ENCODE data around the gene MRGPRD. TPM values are rescaled to one million over a fixed set of nuclear protein-coding genes. Genes with fewer than 3 reads are reported as not detected.

Gene MRGPRD
- total and polyA plus RNA-seq, 2 experiments from 2014 or later, result not detected

DNA sequence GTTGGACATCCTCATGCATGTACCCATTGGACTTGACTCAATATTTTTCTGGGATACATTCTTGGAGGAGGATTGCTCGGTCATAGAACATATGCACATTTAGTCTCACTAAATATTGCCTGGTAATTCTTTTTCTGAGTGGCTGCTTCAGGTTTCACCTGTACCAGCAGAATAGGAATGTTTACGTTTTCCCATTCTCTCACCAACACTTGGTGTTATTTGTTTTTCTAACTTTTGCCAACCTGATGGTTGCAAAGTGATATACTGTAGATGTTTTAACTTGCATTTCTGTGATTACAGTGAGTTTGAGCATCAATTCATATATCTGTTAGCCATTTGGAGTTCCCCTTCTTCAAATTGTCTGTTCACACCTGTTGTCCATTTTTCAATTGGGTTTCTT, 1.3 kb upstream of the MRGPRD start:
- no peak overlapping the region for H3K27ac ChIP-seq (ENCODE audit: low read depth)
- DNase-seq (ENCODE audit: low spot score), result no peak
- Mint-ChIP-seq H3K4me1 (peaks cover 7% of the 10 kb centered on the region), H3K27me3 (ENCODE audit: insufficient read depth, low read depth, poor library complexity) (peaks cover 1% of the 10 kb centered on the region), H3K36me3 (ENCODE audit: low read depth) (no peaks in the 10 kb centered on the region), H3K4me3 (no peak overlapping the region), H3K9me3 (peaks cover 13% of the 10 kb centered on the region), H3K27ac (no peak overlapping the region)
- no peaks in the 10 kb centered on the region for H3K4me1 ChIP-seq (ENCODE audit: insufficient read depth)
- TF ChIP-seq ZNF331 (CRISPR knock-in tag; IDR thresholded peaks at IDR 0.05; ENCODE audit: low read depth), result no peak
- TF ChIP-seq POLR2AphosphoS5 (IDR thresholded peaks at IDR 0.05; ENCODE audit: low read depth), result no peak
- no peak for TF ChIP-seq EZH2 (IDR thresholded peaks at IDR 0.05; ENCODE audit: low read depth, unreplicated experiment)
- no peak for TF ChIP-seq STAT1 (IDR thresholded peaks at IDR 0.05; ENCODE audit: unreplicated experiment)
- TF ChIP-seq CREB1 (CRISPR knock-in tag; IDR thresholded peaks at IDR 0.05; ENCODE audit: low read depth), result no peak
- TF ChIP-seq, protein P1, sequence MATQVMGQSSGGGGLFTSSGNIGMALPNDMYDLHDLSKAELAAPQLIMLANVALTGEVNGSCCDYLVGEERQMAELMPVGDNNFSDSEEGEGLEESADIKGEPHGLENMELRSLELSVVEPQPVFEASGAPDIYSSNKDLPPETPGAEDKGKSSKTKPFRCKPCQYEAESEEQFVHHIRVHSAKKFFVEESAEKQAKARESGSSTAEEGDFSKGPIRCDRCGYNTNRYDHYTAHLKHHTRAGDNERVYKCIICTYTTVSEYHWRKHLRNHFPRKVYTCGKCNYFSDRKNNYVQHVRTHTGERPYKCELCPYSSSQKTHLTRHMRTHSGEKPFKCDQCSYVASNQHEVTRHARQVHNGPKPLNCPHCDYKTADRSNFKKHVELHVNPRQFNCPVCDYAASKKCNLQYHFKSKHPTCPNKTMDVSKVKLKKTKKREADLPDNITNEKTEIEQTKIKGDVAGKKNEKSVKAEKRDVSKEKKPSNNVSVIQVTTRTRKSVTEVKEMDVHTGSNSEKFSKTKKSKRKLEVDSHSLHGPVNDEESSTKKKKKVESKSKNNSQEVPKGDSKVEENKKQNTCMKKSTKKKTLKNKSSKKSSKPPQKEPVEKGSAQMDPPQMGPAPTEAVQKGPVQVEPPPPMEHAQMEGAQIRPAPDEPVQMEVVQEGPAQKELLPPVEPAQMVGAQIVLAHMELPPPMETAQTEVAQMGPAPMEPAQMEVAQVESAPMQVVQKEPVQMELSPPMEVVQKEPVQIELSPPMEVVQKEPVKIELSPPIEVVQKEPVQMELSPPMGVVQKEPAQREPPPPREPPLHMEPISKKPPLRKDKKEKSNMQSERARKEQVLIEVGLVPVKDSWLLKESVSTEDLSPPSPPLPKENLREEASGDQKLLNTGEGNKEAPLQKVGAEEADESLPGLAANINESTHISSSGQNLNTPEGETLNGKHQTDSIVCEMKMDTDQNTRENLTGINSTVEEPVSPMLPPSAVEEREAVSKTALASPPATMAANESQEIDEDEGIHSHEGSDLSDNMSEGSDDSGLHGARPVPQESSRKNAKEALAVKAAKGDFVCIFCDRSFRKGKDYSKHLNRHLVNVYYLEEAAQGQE (IDR thresholded peaks at IDR 0.05; ENCODE audit: unreplicated experiment), result no peak
- no peak for TF ChIP-seq NANOG (IDR thresholded peaks at IDR 0.05; ENCODE audit: borderline replicate concordance)
- TF ChIP-seq, protein P2, sequence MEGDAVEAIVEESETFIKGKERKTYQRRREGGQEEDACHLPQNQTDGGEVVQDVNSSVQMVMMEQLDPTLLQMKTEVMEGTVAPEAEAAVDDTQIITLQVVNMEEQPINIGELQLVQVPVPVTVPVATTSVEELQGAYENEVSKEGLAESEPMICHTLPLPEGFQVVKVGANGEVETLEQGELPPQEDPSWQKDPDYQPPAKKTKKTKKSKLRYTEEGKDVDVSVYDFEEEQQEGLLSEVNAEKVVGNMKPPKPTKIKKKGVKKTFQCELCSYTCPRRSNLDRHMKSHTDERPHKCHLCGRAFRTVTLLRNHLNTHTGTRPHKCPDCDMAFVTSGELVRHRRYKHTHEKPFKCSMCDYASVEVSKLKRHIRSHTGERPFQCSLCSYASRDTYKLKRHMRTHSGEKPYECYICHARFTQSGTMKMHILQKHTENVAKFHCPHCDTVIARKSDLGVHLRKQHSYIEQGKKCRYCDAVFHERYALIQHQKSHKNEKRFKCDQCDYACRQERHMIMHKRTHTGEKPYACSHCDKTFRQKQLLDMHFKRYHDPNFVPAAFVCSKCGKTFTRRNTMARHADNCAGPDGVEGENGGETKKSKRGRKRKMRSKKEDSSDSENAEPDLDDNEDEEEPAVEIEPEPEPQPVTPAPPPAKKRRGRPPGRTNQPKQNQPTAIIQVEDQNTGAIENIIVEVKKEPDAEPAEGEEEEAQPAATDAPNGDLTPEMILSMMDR (conservative IDR thresholded peaks at IDR 0.05; ENCODE audit: low read depth in 2 of 2), result no peak
- TF ChIP-seq, protein P3, sequence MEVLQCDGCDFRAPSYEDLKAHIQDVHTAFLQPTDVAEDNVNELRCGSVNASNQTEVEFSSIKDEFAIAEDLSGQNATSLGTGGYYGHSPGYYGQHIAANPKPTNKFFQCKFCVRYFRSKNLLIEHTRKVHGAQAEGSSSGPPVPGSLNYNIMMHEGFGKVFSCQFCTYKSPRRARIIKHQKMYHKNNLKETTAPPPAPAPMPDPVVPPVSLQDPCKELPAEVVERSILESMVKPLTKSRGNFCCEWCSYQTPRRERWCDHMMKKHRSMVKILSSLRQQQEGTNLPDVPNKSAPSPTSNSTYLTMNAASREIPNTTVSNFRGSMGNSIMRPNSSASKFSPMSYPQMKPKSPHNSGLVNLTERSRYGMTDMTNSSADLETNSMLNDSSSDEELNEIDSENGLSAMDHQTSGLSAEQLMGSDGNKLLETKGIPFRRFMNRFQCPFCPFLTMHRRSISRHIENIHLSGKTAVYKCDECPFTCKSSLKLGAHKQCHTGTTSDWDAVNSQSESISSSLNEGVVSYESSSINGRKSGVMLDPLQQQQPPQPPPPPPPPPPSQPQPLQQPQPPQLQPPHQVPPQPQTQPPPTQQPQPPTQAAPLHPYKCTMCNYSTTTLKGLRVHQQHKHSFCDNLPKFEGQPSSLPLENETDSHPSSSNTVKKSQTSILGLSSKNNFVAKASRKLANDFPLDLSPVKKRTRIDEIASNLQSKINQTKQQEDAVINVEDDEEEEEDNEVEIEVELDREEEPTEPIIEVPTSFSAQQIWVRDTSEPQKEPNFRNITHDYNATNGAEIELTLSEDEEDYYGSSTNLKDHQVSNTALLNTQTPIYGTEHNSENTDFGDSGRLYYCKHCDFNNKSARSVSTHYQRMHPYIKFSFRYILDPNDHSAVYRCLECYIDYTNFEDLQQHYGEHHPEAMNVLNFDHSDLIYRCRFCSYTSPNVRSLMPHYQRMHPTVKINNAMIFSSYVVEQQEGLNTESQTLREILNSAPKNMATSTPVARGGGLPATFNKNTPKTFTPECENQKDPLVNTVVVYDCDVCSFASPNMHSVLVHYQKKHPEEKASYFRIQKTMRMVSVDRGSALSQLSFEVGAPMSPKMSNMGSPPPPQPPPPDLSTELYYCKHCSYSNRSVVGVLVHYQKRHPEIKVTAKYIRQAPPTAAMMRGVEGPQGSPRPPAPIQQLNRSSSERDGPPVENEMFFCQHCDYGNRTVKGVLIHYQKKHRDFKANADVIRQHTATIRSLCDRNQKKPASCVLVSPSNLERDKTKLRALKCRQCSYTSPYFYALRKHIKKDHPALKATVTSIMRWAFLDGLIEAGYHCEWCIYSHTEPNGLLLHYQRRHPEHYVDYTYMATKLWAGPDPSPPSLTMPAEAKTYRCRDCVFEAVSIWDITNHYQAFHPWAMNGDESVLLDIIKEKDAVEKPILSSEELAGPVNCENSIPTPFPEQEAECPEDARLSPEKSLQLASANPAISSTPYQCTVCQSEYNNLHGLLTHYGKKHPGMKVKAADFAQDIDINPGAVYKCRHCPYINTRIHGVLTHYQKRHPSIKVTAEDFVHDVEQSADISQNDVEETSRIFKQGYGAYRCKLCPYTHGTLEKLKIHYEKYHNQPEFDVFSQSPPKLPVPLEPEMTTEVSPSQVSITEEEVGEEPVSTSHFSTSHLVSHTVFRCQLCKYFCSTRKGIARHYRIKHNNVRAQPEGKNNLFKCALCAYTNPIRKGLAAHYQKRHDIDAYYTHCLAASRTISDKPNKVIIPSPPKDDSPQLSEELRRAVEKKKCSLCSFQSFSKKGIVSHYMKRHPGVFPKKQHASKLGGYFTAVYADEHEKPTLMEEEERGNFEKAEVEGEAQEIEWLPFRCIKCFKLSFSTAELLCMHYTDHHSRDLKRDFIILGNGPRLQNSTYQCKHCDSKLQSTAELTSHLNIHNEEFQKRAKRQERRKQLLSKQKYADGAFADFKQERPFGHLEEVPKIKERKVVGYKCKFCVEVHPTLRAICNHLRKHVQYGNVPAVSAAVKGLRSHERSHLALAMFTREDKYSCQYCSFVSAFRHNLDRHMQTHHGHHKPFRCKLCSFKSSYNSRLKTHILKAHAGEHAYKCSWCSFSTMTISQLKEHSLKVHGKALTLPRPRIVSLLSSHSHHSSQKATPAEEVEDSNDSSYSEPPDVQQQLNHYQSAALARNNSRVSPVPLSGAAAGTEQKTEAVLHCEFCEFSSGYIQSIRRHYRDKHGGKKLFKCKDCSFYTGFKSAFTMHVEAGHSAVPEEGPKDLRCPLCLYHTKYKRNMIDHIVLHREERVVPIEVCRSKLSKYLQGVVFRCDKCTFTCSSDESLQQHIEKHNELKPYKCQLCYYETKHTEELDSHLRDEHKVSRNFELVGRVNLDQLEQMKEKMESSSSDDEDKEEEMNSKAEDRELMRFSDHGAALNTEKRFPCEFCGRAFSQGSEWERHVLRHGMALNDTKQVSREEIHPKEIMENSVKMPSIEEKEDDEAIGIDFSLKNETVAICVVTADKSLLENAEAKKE (CRISPR knock-in tag; IDR thresholded peaks at IDR 0.05), result no peak
- TF ChIP-seq, protein P4, sequence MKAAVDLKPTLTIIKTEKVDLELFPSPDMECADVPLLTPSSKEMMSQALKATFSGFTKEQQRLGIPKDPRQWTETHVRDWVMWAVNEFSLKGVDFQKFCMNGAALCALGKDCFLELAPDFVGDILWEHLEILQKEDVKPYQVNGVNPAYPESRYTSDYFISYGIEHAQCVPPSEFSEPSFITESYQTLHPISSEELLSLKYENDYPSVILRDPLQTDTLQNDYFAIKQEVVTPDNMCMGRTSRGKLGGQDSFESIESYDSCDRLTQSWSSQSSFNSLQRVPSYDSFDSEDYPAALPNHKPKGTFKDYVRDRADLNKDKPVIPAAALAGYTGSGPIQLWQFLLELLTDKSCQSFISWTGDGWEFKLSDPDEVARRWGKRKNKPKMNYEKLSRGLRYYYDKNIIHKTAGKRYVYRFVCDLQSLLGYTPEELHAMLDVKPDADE (IDR thresholded peaks at IDR 0.05), result no peak
- TF ChIP-seq ZNF114 (CRISPR knock-in tag; IDR thresholded peaks at IDR 0.05), result no peak
- no peak for TF ChIP-seq EZH2phosphoT487 (IDR thresholded peaks at IDR 0.05; ENCODE audit: unreplicated experiment)
- no peak for TF ChIP-seq JUNB (IDR thresholded peaks at IDR 0.05; ENCODE audit: unreplicated experiment)
- no peaks in the 10 kb centered on the region for H3K9me2 ChIP-seq (ENCODE audit: insufficient read depth)
- H3F3A ChIP-seq (replicated peaks; ENCODE audit: low read depth), result no peaks in the 10 kb centered on the region
- no peak for ATAC-seq
- H2AFZ ChIP-seq, result no peak overlapping the region
- H3K79me2 ChIP-seq (replicated peaks; ENCODE audit: insufficient read depth), result no peaks in the 10 kb centered on the region
- H4K20me1 ChIP-seq (replicated peaks; ENCODE audit: insufficient read depth), result no peaks in the 10 kb centered on the region
- H3K4me2 ChIP-seq, result no peak overlapping the region
- H3K4me3 ChIP-seq, result no peak overlapping the region
- H3K36me3 ChIP-seq (ENCODE audit: insufficient read depth), result no peaks in the 10 kb centered on the region
- no peaks in the 10 kb centered on the region for H3K27me3 ChIP-seq (ENCODE audit: insufficient read depth)

All from GM23338 (cell line).